ENCODE results near the gene C5orf24. TPM values are rescaled to one million over a fixed set of nuclear protein-coding genes. Genes with fewer than 3 reads are reported as not detected.
"Not testable (repeated sequence)": the region's sequence is repeated elsewhere in the genome, so short reads cannot be mapped to it uniquely, and the experiment has no call there.

Gene C5orf24
- total and polyA plus RNA-seq, 10 of the 15 experiments (the other 5 are each of a cell fraction or from before 2014, with no cell fraction given) = 5.4 to 26.8 (median 15.6) TPM

DNA sequence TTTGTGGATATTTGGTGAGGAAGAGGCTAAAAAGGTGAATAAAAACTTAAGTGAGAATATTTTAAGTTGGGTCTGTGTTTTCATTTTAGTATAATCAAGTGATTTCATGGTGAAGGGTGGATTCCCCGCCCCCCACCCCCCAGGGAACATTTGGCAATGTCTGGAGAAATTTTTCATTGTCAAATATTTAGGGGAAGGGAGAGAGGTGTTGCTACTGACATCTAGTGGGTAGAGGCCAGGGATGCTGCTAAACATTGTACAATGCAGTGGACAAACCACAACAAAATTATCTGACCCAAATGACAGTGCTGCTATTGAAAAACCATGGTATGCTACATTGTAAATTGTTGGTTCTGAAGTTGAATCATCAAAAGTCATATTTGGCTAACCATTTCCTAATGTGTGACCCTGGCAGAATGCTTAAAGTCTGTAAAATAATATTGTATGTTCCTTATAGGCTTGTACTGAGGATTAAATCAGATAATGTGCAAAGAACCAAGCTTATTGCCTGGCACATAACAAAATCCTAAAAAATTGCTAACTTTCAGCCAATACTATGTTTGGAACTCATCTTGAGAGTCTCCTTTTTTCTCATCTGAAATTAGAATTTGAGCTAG lies 5.6 kb downstream of the C5orf24 start (continued):
- TF ChIP-seq CEBPZ (IDR thresholded peaks at IDR 0.05; ENCODE audit: low read depth, low read length) (no peak), CBFB (IDR thresholded peaks at IDR 0.05; ENCODE audit: low read depth) (peak; percentile 36; the same call in 1 of the 2 replicates), SMC3 (IDR thresholded peaks at IDR 0.05; ENCODE audit: borderline replicate concordance, low read length) (peak; percentile 30; the same call in 1 of the 2 replicates), RUNX3 (IDR thresholded peaks at IDR 0.05; ENCODE audit: low read length) (peak; percentile 60), DPF2 (IDR thresholded peaks at IDR 0.05) (no peak), CBX5 (IDR thresholded peaks at IDR 0.05; ENCODE audit: low read depth) (no peak), CEBPB (IDR thresholded peaks at IDR 0.05; ENCODE audit: borderline replicate concordance in 1 of 2, low read depth in 2 of 2, low read length in 2 of 2) (no peak)
- TF ChIP-seq, protein P1, sequence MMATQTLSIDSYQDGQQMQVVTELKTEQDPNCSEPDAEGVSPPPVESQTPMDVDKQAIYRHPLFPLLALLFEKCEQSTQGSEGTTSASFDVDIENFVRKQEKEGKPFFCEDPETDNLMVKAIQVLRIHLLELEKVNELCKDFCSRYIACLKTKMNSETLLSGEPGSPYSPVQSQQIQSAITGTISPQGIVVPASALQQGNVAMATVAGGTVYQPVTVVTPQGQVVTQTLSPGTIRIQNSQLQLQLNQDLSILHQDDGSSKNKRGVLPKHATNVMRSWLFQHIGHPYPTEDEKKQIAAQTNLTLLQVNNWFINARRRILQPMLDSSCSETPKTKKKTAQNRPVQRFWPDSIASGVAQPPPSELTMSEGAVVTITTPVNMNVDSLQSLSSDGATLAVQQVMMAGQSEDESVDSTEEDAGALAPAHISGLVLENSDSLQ (IDR thresholded peaks at IDR 0.05) = peak; percentile 19; the same call in 1 of the 2 replicates
- TF ChIP-seq, protein P2, sequence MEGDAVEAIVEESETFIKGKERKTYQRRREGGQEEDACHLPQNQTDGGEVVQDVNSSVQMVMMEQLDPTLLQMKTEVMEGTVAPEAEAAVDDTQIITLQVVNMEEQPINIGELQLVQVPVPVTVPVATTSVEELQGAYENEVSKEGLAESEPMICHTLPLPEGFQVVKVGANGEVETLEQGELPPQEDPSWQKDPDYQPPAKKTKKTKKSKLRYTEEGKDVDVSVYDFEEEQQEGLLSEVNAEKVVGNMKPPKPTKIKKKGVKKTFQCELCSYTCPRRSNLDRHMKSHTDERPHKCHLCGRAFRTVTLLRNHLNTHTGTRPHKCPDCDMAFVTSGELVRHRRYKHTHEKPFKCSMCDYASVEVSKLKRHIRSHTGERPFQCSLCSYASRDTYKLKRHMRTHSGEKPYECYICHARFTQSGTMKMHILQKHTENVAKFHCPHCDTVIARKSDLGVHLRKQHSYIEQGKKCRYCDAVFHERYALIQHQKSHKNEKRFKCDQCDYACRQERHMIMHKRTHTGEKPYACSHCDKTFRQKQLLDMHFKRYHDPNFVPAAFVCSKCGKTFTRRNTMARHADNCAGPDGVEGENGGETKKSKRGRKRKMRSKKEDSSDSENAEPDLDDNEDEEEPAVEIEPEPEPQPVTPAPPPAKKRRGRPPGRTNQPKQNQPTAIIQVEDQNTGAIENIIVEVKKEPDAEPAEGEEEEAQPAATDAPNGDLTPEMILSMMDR (IDR thresholded peaks at IDR 0.05 in 2 of 3, conservative IDR thresholded peaks at IDR 0.05 in 1 of 3; ENCODE audit: control insufficient read depth in 2 of 3, extremely low read depth in 1 of 3, insufficient read depth in 1 of 3, low read depth in 3 of 3, low read length in 3 of 3) = peak; percentile 37 to 64 (median 59); a peak in 5 of 6 replicates
- TF ChIP-seq, protein P3, sequence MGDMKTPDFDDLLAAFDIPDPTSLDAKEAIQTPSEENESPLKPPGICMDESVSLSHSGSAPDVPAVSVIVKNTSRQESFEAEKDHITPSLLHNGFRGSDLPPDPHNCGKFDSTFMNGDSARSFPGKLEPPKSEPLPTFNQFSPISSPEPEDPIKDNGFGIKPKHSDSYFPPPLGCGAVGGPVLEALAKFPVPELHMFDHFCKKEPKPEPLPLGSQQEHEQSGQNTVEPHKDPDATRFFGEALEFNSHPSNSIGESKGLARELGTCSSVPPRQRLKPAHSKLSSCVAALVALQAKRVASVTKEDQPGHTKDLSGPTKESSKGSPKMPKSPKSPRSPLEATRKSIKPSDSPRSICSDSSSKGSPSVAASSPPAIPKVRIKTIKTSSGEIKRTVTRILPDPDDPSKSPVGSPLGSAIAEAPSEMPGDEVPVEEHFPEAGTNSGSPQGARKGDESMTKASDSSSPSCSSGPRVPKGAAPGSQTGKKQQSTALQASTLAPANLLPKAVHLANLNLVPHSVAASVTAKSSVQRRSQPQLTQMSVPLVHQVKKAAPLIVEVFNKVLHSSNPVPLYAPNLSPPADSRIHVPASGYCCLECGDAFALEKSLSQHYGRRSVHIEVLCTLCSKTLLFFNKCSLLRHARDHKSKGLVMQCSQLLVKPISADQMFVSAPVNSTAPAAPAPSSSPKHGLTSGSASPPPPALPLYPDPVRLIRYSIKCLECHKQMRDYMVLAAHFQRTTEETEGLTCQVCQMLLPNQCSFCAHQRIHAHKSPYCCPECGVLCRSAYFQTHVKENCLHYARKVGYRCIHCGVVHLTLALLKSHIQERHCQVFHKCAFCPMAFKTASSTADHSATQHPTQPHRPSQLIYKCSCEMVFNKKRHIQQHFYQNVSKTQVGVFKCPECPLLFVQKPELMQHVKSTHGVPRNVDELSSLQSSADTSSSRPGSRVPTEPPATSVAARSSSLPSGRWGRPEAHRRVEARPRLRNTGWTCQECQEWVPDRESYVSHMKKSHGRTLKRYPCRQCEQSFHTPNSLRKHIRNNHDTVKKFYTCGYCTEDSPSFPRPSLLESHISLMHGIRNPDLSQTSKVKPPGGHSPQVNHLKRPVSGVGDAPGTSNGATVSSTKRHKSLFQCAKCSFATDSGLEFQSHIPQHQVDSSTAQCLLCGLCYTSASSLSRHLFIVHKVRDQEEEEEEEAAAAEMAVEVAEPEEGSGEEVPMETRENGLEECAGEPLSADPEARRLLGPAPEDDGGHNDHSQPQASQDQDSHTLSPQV (IDR thresholded peaks at IDR 0.05) = no peak

GRCh38 chr5:134856465-134856864 lies 10.7 kb downstream of the C5orf24 start:
- H3K9ac ChIP-seq (ENCODE audit: control insufficient read depth, insufficient read depth, low read length); H2AFZ ChIP-seq (ENCODE audit: control insufficient read depth, low read depth, low read length); CTCF ChIA-PET; H3K27me3 ChIP-seq (replicated peaks in 1 of 2; ENCODE audit: control insufficient read depth in 2 of 2, insufficient read depth in 2 of 2, low read length in 1 of 2); H3K4me3 ChIP-seq; FAIRE-seq; DNase-seq (ENCODE audit: low read depth, low spot score); H3K4me2 ChIP-seq (ENCODE audit: control insufficient read depth, insufficient read depth); H3K4me1 ChIP-seq (ENCODE audit: control insufficient read depth, insufficient read depth, low read length); SMC1A ChIA-PET (ENCODE audit: uncharacterized antibody, unreplicated experiment); BruUV-seq (replicated peaks); RAD21 ChIA-PET (ENCODE audit: unreplicated experiment); H4K20me1 ChIP-seq (ENCODE audit: control insufficient read depth, insufficient read depth); H3K79me2 ChIP-seq (ENCODE audit: control insufficient read depth, insufficient read depth, low read length); ATAC-seq; intact Hi-C loops (cut with micrococcal nuclease; ENCODE audit: unreplicated experiment); in situ Hi-C loops (cut with MboI); H3K9me3 ChIP-seq (replicated peaks; ENCODE audit: control insufficient read depth, insufficient read depth, low read length); H3K27ac ChIP-seq (ENCODE audit: control insufficient read depth, insufficient read depth); POLR2A ChIA-PET: not testable (repeated sequence)
- H3K36me3 ChIP-seq (ENCODE audit: control insufficient read depth in 2 of 2, insufficient read depth in 2 of 2, low read length in 1 of 2) = peaks cover 2 to 14% of the 10 kb centered on the region in 2 experiments
- WGBS (ENCODE audit: insufficient coverage, insufficient replicate concordance, low lambda C conversion rate, missing lambda C conversion rate) = 85% methylated on average over 7 of the region's 7 CpGs

Measured in GM12878 (cell line).